Activated gamma-delta T cell (primary cell): ENCODE data around the gene FKTN.

Experiments used
- DNase-seq: peaks from one replicate; lab custom pipeline; 2025; lab: John Stamatoyannopoulos, UW

Gene FKTN

DNA sequence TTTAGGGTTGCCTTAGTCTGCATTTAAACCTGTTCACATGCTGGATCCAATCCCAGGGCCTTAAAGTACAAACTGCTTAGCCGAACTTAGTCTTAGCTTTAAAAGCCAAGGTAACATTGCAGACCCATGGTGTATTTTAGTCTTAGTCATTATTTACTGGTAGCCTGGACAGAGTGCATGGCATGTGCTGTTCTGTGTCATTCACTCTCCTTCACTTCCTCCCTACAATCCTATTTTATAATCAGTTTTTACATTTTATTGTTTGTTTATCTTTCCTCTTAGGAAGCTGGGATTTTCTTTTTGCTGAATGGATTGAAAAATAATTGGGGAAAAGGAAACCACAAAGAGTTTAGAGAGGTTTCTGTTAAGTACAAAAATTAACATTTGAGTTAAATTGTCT lies 74.9 kb downstream of the FKTN start:
- no peak for DNase-seq

DNA sequence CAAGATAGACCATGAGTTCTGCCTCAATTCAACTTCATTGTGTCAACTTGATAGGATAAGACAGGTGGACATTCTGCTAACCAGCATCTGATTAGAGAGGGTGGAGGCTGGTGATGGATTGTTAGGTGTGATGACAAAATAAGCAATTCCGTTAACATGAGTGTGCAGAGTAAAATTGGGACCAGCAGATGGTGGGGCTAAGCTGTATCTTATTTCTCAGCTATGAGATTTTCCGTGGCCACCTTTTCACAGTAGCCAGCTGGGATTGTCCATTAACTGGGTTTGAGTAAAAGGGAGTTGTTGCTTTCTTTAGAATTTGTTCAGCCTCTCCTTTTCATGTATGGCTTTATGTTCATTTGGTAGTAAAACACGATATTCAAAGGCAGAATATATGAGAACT lies 75.5 kb downstream of the FKTN start:
- DNase-seq, result no peak

DNA sequence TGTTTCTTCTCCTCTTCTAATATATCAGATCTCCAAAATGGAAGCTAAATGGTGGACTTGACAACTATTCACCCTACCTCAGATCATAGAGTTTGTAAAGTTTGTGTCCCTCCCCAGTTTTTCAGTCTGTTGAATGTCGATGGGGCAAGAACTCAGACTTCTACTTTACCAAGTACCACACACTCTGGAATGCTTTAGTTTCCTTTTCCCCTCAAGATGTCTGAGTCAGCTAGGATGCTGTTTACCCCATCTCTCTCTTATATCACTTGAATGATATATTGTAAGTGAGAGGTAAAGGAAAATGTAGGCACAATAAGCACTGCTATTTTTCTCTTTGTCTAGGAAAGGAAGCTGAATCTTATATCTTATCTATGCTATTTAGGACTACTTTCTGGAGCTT lies 78.4 kb downstream of the FKTN start:
- DNase-seq, result no peak

DNA sequence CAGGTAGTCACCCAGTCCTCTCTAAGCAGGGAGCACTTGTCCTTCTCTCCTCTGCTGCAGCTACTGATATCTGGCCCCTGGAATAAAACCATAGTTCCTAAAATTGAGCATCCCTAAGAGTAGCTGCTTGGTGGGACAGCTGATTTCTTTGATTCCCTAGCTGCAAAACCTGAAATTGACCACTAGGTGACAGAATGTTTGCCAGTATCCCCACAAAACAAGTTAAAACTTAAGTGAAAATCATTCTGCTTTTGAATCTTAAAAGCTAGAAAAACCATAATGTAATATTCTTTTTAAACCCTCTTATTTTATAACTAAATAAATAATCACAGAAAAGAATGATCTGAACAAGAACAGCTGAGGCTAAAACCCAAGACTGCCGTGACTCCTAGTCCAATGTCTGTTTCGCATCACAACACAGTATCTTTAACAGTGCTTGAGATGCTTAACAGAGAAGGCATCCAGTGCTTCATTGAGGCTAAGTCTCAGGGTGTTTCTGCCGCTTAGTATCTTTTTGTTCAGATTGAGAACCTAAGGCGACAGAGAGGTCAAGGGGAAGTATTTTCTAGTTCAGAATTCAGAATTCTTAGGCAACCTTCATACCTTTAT lies 80.0 kb downstream of the FKTN start:
- DNase-seq, result no peak

DNA sequence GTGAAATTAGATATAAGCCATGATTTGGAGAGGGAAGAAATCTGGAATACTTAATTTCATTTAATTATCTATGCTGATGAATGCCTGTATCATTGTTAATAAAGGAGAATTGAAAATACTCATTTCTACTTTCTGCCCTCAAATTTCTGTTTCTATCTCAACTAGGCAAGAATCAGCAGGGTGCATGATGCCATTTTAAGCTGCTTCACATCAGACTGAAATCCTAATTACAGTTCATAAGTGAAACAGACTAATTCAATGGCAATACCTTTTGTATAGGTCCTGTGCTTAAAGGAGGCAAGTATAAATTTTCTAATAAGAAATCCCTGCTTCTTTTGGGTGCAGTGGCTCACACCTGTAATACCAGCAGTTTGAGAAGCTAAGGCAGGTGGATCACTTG lies 82.0 kb downstream of the FKTN start:
- no peak for DNase-seq

DNA sequence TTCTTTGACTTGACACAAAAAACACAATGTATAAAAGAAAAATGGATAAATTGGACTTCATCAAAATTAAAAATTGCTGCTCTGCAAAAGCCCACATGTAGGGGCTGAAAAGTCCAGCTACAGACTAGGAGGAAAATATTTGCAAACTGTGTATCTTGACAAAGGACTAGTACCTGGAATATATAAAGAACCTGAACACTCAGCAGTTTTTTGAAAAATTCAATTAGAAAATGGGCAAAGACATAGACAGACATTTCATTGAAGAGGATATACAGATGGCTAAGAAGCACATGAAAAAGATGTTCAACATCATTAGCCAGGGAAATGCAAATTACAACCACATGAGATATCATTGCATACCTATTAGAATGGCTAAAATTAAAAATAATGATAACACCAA lies 85.9 kb downstream of the FKTN start:
- DNase-seq, result no peak

DNA sequence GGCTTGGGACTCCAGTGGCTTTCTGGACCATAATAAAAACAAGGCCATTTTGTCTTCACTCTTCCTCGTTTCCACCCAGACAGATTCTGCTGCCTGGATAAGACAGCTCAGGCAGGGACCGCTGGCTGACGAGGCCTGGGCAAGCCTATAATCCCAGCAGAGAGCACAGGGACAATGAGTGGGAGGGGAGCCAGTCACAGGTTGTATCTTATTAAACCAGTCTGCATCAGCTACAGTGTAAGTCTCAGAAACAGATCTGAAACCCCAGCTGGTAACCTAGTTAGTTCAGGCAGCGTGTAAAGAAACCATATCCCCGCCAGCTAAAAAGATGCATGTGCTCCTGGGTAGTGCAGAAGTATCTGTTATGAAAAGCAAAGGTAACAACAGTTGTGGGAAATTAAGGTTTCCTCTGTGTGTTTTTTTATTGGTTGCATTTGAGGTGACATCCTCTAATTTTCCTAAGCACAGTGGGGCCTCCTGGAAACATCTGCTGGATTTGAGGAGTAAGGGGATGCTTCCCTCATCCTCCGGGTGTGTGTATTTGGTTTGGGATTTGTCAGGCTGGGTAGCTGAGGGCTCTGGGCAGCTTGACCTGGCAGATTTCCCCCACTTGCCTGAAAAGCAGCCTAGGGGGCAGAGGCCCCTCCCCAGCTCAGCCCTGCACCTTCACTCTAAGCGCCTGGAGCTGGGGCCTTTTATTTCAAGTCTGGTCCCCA lies 89.1 kb downstream of the FKTN start:
- no peak for DNase-seq

DNA sequence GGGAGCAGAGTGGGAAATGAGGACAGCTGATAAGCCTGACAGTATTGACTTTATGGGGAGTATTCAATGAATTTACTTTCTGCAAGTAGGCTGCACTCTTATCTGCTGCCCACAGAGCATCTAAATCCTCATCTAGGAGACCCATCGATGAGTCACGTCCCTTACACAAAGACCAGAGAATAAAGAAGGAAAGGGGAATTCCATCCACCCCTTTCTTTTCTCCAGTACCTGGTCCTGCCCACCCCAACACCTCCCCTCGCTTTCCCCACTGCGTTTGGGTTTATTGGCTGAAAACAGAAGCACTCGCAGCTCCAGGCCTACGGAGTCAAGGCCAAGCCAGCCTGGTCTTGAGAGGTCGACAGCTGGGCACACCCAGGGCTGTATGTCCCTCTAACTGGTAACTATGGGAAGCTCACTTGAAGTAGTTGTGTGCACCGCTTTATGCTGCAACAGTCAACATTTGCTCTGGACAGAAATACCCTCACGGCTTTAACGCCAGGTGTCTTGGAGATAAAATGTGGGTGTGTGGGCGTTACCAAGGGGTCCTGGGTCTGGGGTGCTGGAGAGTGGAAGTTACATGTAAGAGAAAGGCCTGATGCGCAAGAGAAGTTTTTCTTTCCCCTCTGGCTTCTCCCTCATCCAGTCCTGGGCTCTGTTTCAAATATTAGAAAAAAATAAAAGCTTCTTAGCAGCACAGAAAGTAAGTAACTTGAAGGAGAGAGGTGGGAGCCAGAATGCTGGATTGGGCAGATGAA lies 89.8 kb downstream of the FKTN start:
- DNase-seq, result no peak

DNA sequence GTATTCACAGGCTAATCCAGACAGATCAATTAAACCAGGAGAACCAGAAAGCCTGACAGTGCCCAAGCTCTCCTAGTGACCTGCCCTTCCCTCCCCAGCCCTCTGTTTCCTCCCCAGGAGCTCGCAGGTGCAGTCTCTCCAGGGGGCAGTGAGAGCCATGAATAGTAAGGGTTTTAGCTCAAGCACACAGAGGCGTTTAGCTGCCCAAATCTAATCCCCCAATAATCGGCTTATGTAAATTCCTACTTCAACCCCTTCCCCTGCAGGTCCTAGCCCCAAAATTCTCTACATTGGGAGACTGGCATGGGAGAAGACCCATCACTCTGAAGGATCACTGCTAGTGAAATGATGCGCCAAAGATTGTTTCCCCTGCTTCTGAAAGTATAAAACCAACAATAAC lies 93.9 kb downstream of the FKTN start:
- DNase-seq, result no peak

DNA sequence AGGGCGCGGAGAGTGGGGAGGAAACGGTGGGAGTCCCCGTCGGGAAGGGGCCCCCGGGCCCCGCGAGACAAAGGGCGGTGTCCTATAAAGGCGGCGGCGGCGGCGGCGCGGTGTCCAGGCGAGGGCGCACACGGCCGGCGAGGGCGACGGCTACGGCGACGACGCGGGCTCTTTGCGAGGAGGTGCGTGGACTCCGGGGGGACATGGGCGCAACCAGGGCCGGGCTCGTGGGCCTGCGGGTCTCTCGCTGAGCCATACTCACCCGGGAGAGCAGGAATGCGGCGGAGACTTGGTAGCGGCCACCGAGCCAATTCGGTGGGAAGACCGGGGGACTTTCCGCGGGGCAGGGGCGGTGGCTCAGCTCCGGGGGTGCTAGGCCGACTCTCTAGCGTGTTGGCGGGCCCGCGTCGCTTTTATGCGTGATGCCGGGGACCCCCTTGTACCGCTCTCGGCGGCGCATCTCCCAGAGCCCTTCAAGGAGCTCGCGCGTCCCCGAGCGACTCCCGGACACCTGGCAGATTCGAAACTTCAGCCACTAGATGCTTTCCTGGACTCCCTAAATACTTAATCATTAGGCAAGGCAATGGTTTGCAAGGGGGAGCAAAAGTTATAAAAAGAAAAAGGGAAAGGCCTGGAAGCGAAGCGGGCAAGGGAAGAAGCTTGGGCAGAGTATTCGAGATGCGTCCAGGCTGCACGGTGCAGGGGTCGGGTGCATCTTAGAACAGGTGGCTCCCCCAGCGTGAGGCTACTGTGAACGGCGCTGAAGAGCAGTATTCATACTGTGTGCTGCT lies 98.4 kb downstream of the FKTN start:
- no peak for DNase-seq

DNA sequence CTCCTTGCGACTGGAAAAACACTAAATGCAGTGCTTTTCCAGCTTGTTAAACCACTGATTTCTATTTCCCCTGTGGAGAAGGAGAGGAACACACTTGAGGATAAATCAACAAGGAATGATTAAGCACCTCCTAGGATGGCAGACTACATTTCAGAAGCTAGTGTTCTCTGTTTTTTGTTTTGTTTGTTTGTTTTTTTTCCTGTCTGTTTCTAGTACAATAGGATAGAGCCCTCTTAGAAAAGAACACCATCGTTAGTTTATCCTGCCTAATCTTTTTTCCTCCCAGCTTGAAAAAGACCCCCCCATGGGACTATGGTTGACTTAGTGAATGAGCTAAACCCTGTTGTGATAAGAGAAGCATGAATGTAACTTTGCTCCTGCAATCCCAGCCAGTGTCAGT lies 100.4 kb downstream of the FKTN start:
- no peak for DNase-seq

DNA sequence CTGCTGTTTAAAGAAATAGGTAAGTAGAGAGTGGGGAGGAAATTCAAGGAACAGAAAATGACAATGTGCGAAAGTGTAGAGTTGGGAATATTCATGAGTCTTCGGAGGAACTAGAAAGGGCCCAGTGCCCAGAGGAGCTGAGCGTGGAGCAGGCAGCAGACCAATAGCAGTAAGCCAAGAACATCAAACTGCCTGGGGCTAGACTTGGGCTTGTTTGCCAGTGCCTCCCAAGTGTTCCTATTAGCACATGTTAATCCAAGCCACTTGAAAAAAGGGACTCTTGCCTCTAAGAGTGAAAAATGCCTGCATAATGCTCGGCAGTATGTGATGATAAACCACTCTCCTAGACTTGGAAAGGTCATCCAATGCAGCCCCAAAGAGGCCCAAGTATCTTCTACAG lies 103.1 kb downstream of the FKTN start:
- no peak for DNase-seq

DNA sequence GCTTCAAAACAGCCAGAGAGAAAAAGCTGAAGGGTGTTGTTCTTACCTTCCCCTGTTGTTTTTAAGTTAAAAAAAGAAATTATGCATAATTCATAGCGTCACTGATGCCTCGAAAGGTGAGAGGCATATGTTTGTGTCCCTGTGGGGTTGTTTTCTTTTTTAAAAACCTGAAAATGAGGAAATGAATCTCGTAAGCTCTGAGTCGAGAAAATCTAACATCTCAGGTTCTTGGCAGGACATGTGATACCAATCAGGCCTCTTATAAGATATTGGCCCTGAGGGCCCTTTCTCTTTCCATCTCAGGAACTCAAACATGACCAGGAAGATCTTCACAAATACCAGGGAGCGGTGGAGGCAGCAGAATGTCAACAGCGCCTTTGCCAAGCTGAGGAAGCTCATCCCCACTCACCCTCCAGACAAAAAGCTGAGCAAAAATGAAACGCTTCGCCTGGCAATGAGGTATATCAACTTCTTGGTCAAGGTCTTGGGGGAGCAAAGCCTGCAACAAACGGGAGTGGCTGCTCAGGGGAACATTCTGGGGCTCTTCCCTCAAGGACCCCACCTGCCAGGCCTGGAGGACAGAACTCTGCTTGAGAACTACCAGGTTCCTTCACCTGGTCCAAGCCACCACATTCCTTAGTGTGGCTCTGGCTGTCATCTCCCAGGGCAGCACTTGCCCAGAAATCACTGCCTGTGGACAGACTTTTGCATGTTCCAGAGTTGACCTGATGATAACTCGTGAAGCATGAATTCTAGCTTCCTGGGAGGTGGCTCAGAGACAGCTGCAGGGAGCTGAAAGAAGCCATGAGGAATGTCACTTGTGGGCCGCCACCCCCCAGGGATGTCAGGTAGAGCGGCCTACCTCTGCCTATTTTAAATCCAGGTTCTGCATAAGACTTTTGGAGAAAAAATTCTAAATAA lies 104.5 kb downstream of the FKTN start, which contains the start of gene TAL2:
TSS of gene TAL2 (plus strand) at position 274 of the 921 bp plus-strand sequence. CDS start at position 314, 40 bp downstream.
- DNase-seq, result no peak

DNA sequence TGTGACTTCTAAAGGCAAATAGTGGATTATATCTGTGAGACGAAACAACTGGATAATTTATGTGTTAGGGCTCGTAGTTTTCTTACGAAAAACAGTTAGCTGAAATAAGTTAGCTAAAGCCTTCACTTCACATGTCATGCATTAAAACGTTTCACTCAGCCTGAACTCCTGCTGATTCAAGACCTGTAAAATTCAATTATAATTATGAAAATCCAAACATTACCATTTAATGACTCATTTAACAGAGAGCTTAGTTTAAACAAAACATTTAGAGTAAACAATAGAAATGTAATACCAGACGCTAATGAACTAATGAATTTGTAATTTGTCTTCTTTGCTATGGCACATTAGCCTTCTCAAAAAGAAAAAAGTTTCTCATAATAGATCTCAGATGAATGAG lies 106.0 kb downstream of the FKTN start:
- DNase-seq, result no peak

DNA sequence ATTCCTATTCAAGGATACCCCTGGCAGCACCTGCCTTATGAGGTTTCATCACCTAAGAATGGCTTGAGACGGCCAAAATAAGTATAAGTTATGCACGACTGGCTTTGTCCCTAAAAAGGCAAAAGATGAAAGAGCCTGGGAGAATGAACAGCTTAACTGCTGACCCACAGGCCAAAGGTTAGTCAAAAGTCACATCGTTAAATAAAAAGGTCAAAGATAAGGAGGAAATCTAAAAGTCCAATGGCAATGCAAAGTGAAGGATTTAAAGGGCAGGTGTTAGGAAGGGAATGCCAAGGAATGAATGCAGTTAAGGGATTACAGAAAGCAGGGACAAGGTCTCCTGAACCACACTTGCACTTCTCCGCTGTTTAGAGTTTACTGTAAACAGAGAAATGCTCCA lies 109.9 kb downstream of the FKTN start:
- DNase-seq, result no peak

DNA sequence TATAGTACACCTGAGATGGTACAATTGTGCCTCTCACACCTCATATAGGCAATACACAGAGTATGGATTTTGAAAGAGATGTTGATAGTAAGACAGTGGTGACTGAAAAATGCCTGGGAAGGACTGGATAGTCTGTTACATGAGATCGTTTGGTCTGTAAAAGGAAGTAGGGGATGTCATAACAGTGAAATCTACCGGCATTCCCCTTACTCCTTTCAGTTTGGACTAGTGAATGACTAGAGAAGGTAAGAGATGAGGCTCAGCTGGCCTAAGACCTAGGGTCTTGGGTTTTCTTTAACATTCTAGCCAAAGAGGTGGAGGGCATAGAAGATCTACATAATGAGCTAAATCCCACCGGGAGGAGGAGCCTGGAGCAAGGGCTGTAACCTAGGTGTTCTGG lies 112.4 kb downstream of the FKTN start:
- DNase-seq, result no peak

DNA sequence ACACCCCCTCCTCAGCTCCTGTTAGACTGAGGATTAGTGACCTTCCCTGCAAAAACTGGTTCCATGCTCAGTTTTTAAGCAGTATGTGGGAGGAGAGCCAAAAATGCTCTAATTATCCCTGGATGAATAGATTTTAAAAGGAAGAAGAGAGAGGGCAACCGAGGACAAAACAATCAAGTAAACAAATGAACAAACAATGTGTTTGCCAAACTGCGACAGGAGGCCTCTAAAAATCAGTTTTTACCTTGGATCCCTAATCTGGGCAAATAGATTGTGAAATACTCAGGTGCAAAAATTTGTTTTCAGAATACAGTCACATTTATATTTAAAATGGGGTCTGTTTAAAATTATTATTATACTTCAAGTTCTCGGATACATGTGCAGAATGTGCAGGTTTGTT lies 112.8 kb downstream of the FKTN start:
- no peak for DNase-seq

DNA sequence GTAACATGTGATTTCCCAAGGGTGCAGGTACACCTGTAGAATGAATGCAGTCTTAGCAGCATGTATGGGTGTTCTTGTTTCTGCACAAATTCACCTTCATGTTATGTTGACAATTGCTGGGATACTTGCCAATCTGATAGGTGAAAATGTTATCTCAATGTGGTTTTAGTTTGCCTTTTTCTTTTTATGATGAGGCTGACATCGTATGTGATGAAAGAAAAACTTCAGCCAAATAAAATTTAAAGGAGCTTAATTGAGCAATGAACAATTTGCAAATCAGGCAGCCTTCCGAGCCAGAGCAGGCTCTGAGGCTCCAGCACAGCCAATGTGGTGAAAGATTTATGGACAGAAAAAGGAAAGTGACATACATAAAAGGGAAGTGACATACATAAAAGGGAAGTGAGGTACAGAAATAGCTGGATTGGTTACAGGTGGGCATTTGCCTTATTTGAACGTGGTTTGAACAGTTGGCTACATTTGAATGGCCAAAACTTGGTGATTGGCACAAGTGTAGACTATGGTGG lies 114.8 kb downstream of the FKTN start:
- DNase-seq, result no peak

DNA sequence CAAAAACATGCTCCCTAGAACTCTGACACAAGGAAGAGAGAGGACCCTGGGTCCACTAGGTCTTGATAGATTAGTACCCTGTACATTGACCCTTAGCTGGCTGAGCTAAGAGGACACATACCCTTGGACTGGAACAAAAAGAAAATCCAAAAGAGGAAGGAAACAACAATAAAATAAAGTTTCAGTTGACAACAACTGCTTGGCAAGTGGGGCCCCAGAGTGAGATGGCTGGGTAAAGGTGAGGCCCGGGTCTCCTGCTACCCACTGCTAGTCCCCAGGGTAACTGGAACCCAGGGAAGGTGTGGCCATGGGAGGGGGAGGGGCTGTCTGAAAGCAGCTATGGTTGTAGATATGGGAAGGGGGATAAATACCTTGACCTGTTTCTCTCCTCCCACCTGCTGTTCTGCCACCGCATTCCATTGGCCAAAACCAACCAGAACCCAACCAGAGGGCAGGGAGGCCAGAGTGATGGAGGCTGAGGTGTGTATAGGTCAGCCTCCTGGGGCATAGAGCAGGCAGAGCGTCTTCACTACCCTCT lies 116.0 kb downstream of the FKTN start:
- no peak for DNase-seq

DNA sequence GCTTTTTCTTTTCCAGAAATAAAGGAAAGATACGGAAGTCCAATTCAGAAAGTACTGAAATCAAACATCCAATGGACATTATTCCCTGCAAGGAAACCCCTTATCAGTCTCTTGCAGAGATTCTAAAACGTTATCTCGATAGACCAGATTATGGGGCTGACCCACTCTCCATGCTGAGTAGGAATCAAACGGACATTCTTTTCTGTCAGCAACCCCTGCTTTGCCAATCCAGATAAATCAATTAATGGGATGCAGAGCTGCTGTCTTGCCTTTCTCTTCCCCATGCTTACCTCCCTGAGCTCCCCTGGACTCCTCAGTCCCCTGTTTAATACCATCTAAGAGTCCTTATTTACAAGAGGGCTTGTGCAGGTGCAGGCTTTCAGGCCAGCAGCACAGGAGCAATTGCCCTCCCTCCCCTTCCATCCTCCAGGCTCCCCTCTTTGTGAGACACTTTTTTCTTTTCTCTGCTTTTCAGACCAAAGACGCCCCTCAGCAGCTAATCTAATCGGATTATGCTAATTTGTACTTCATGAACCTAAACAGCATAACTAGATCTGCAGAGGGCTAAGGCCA lies 118.5 kb downstream of the FKTN start:
- DNase-seq, result no peak
